ENCODE measurements around the gene CDKN2B-AS1. TPM values are rescaled to one million over a fixed set of nuclear protein-coding genes. Genes with fewer than 3 reads are reported as not detected.

Gene CDKN2B-AS1
- total RNA-seq, 6 donors from 2014 or later, result 1.3 to 3.0 (median 1.7) TPM; not detected in 1

GRCh38 chr9:22142671-22143070, 148.1 kb downstream of the CDKN2B-AS1 start:
- ATAC-seq (ENCODE audit: low FRiP score in 2 of 2), result no peak
- Histone ChIP-seq H3K9me3 (no peaks in the 10 kb centered on the region), H3K4me3 (no peak overlapping the region), H3K4me1 (no peaks in the 10 kb centered on the region), H3K36me3 (no peaks in the 10 kb centered on the region), H3K27me3 (no peaks in the 10 kb centered on the region), H3K27ac (no peak overlapping the region)
- TF ChIP-seq CTCF (IDR thresholded peaks at IDR 0.05) (no peak), EP300 (IDR thresholded peaks at IDR 0.05) (no peak), POLR2AphosphoS5 (IDR thresholded peaks at IDR 0.05) (no peak), POLR2A (IDR thresholded peaks at IDR 0.05) (no peak)
- 53 to 57% methylated on average over 2 of the region's 2 CpGs for WGBS, 2 donors
- DNase-seq, result no peak

GRCh38 chr9:22143799-22144625, 149.4 kb downstream of the CDKN2B-AS1 start:
- Histone ChIP-seq H3K4me1 (no peaks in the 10 kb centered on the region), H3K4me3 (no peak overlapping the region), H3K9me3 (no peaks in the 10 kb centered on the region), H3K27ac (no peak overlapping the region), H3K27me3 (no peaks in the 10 kb centered on the region), H3K36me3 (no peaks in the 10 kb centered on the region)
- ATAC-seq (ENCODE audit: low FRiP score in 2 of 2) (no peak), DNase-seq (no peak)
- TF ChIP-seq POLR2A (IDR thresholded peaks at IDR 0.05), result no peak
- TF ChIP-seq CTCF (IDR thresholded peaks at IDR 0.05), result no peak
- TF ChIP-seq POLR2AphosphoS5 (IDR thresholded peaks at IDR 0.05), result no peak
- no peak for TF ChIP-seq EP300 (IDR thresholded peaks at IDR 0.05)
- WGBS, 2 donors, result 6 to 36% methylated on average over 1 of the region's 1 CpG

GRCh38 chr9:22146604-22147003, 152.0 kb downstream of the CDKN2B-AS1 start:
- Histone ChIP-seq H3K4me1 (no peaks in the 10 kb centered on the region), H3K36me3 (no peaks in the 10 kb centered on the region), H3K27me3 (no peaks in the 10 kb centered on the region), H3K9me3 (no peaks in the 10 kb centered on the region), H3K4me3 (no peak overlapping the region), H3K27ac (no peak overlapping the region)
- ATAC-seq (ENCODE audit: low FRiP score in 2 of 2), result no peak
- 74 to 84% methylated on average over 3 of the region's 3 CpGs for whole genome bisulfite sequencing, 2 donors
- no peak for TF ChIP-seq POLR2AphosphoS5 (IDR thresholded peaks at IDR 0.05)
- no peak for TF ChIP-seq EP300 (IDR thresholded peaks at IDR 0.05)
- no peak for TF ChIP-seq POLR2A (IDR thresholded peaks at IDR 0.05)
- TF ChIP-seq CTCF (IDR thresholded peaks at IDR 0.05), result no peak
- DNase-seq, result no peak

GRCh38 chr9:22147813-22148527, 153.4 kb downstream of the CDKN2B-AS1 start:
- no peak overlapping the region for H3K4me3 ChIP-seq
- ATAC-seq (ENCODE audit: low FRiP score in 2 of 2) (peak in 1 of 2 donors; percentile 48), DNase-seq (no peak)
- no peaks in the 10 kb centered on the region for H3K9me3 ChIP-seq
- no peak for TF ChIP-seq CTCF (IDR thresholded peaks at IDR 0.05)
- no peak for TF ChIP-seq POLR2A (IDR thresholded peaks at IDR 0.05)
- TF ChIP-seq POLR2AphosphoS5 (IDR thresholded peaks at IDR 0.05), result no peak
- no peak for TF ChIP-seq EP300 (IDR thresholded peaks at IDR 0.05)
- H3K27me3 ChIP-seq, result no peaks in the 10 kb centered on the region
- 79 to 89% methylated on average over 8 of the region's 8 CpGs for WGBS, 2 donors
- no peak overlapping the region for H3K27ac ChIP-seq
- no peaks in the 10 kb centered on the region for H3K4me1 ChIP-seq
- H3K36me3 ChIP-seq, result no peaks in the 10 kb centered on the region
